ENCODE data around the gene GALR2. TPM values are rescaled to one million over a fixed set of nuclear protein-coding genes. Genes with fewer than 3 reads are reported as not detected.

The GALR2 gene
- total and polyA plus RNA-seq, 10 of the 15 experiments (the other 5 are each of a cell fraction or from before 2014, with no cell fraction given), result 0.06 to 1.2 (median 0.22) TPM; not detected in 5

DNA sequence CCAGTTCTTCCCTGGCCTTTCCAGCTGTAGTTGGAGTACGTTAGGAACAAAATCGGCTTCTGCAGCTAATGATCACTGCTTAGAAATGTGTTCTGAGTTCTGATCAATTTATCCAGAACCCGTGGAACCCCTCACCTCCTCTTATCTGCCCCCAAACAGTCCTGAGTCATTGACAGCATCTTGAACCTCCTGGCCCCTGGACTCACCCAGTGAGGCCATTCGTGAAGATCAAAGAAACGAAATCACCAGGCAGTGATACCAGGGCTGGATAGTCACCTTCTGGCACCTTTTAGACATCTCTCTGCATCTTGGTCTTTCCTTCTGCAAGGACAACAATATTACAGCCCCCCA is 46.1 kb downstream of the GALR2 start:
- in situ Hi-C loops (cut with MboI) (loop anchor here (5.0 kb wide), 1 partner anchor 162 kb away; no protein-coding TSS in a partner anchor), intact Hi-C loops (cut with micrococcal nuclease; ENCODE audit: unreplicated experiment) (loop anchor here (1.0 to 10.0 kb wide), 3 partner anchors 62 to 264 kb away; partner anchors contain the start of gene SPHK1)
- Histone ChIP-seq H3K27ac (ENCODE audit: control insufficient read depth, insufficient read depth) (no peak overlapping the region), H3K79me2 (ENCODE audit: control insufficient read depth, insufficient read depth, low read length) (no peaks in the 10 kb centered on the region), H3K4me3 (no peak overlapping the region), H3K9me3 (replicated peaks; ENCODE audit: control insufficient read depth, insufficient read depth, low read length) (no peaks in the 10 kb centered on the region), H4K20me1 (ENCODE audit: control insufficient read depth, insufficient read depth) (no peaks in the 10 kb centered on the region), H3K4me2 (ENCODE audit: control insufficient read depth, insufficient read depth) (no peak overlapping the region), H3K4me1 (ENCODE audit: control insufficient read depth, insufficient read depth, low read length) (peaks cover 6% of the 10 kb centered on the region), H2AFZ (ENCODE audit: control insufficient read depth, low read depth, low read length) (no peak overlapping the region), H3K9ac (ENCODE audit: control insufficient read depth, insufficient read depth, low read length) (no peak overlapping the region), H3K27me3 (replicated peaks in 1 of 2; ENCODE audit: control insufficient read depth in 2 of 2, insufficient read depth in 2 of 2, low read length in 1 of 2) (no peaks in the 10 kb centered on the region), H3K36me3 (ENCODE audit: control insufficient read depth in 2 of 2, insufficient read depth in 2 of 2, low read length in 1 of 2) (no peaks in the 10 kb centered on the region)
- ChIA-PET POLR2A (interaction anchor here (0.5 to 0.9 kb wide), 3 partner anchors 159 to 604 kb away, joined by 3 to 5 read pairs (median 3); no protein-coding TSS in a partner anchor), RAD21 (ENCODE audit: unreplicated experiment) (interaction anchor here (0.9 to 9.9 kb wide), 6 partner anchors 60 to 177 kb away, joined by 3 to 149 read pairs (median 40); no protein-coding TSS in a partner anchor), SMC1A (ENCODE audit: uncharacterized antibody, unreplicated experiment) (interaction anchor here (0.7 to 9.0 kb wide), 4 partner anchors 10 to 159 kb away, joined by 3 to 77 read pairs (median 28); no protein-coding TSS in a partner anchor), CTCF (interaction anchor here (0.6 to 18.3 kb wide), 15 partner anchors 13 to 277 kb away, joined by 3 to 316 read pairs (median 4); no protein-coding TSS in a partner anchor)
- ATAC-seq, result no peak
- no peak for DNase-seq (ENCODE audit: low read depth, low spot score)
- TF ChIP-seq MYB (IDR thresholded peaks at IDR 0.05; ENCODE audit: borderline replicate concordance, low read depth, low read length), result no peak
- TF ChIP-seq HDAC2 (IDR thresholded peaks at IDR 0.05), result no peak
- no peak for TF ChIP-seq PML (IDR thresholded peaks at IDR 0.05; ENCODE audit: low read length)
- no peak for TF ChIP-seq CEBPB (IDR thresholded peaks at IDR 0.05; ENCODE audit: borderline replicate concordance in 1 of 2, low read depth in 2 of 2, low read length in 2 of 2)
- TF ChIP-seq RBBP5 (conservative IDR thresholded peaks at IDR 0.05), result no peak
- no peak for TF ChIP-seq DPF2 (IDR thresholded peaks at IDR 0.05)
- TF ChIP-seq, protein P1, sequence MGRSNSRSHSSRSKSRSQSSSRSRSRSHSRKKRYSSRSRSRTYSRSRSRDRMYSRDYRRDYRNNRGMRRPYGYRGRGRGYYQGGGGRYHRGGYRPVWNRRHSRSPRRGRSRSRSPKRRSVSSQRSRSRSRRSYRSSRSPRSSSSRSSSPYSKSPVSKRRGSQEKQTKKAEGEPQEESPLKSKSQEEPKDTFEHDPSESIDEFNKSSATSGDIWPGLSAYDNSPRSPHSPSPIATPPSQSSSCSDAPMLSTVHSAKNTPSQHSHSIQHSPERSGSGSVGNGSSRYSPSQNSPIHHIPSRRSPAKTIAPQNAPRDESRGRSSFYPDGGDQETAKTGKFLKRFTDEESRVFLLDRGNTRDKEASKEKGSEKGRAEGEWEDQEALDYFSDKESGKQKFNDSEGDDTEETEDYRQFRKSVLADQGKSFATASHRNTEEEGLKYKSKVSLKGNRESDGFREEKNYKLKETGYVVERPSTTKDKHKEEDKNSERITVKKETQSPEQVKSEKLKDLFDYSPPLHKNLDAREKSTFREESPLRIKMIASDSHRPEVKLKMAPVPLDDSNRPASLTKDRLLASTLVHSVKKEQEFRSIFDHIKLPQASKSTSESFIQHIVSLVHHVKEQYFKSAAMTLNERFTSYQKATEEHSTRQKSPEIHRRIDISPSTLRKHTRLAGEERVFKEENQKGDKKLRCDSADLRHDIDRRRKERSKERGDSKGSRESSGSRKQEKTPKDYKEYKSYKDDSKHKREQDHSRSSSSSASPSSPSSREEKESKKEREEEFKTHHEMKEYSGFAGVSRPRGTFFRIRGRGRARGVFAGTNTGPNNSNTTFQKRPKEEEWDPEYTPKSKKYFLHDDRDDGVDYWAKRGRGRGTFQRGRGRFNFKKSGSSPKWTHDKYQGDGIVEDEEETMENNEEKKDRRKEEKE (IDR thresholded peaks at IDR 0.05), result no peak
- TF ChIP-seq, protein P2, sequence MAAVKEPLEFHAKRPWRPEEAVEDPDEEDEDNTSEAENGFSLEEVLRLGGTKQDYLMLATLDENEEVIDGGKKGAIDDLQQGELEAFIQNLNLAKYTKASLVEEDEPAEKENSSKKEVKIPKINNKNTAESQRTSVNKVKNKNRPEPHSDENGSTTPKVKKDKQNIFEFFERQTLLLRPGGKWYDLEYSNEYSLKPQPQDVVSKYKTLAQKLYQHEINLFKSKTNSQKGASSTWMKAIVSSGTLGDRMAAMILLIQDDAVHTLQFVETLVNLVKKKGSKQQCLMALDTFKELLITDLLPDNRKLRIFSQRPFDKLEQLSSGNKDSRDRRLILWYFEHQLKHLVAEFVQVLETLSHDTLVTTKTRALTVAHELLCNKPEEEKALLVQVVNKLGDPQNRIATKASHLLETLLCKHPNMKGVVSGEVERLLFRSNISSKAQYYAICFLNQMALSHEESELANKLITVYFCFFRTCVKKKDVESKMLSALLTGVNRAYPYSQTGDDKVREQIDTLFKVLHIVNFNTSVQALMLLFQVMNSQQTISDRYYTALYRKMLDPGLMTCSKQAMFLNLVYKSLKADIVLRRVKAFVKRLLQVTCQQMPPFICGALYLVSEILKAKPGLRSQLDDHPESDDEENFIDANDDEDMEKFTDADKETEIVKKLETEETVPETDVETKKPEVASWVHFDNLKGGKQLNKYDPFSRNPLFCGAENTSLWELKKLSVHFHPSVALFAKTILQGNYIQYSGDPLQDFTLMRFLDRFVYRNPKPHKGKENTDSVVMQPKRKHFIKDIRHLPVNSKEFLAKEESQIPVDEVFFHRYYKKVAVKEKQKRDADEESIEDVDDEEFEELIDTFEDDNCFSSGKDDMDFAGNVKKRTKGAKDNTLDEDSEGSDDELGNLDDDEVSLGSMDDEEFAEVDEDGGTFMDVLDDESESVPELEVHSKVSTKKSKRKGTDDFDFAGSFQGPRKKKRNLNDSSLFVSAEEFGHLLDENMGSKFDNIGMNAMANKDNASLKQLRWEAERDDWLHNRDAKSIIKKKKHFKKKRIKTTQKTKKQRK (IDR thresholded peaks at IDR 0.05; ENCODE audit: low read depth, low read length), result no peak
- TF ChIP-seq SRF (IDR thresholded peaks at IDR 0.05; ENCODE audit: low read depth in 2 of 2, low read length in 2 of 2), result no peak
- no TSS peak for BruUV-seq (replicated peaks)
- 61% methylated on average over 5 of the region's 5 CpGs for WGBS (ENCODE audit: insufficient coverage, insufficient replicate concordance, low lambda C conversion rate, missing lambda C conversion rate)
- FAIRE-seq, result no peak

Data from GM12878 (cell line).